CD4-positive, alpha-beta T cell (primary cell): ENCODE measurements around the gene RHOC. TPM values are rescaled to one million over a fixed set of nuclear protein-coding genes. Genes with fewer than 3 reads are reported as not detected.

Experiments used
- ATAC-seq: fragments of 200-7000 bp; cut with Tn5 transposase; one replicate; pipeline ENCODE4 v1.10.0; 2022; ENCODE audit warnings: mild to moderate bottlenecking; ENCODE audit not compliant: poor library complexity
- CTCF ChIA-PET: fragments of 350-600 bp; sonication (Branson Sonifier 250); formaldehyde crosslinking; loops from one replicate; lab custom pipeline; 2021; ENCODE audit warnings: antibody characterized with exemption, inconsistent platforms; lab: Charles Lee
- POLR2A ChIA-PET: fragments of 350-600 bp; sonication (Branson Sonifier 250); formaldehyde crosslinking; loops from one replicate; lab custom pipeline; 2021; ENCODE audit warnings: antibody characterized with exemption, inconsistent platforms; lab: Charles Lee
- DNase-seq, 14 experiments: peaks; one replicate each; pipeline ENCODE4 v3.0.0-alpha.2; 2013 to 2020; ENCODE audit warnings: mixed read lengths in 2 of 14
- H3K27ac ChIP-seq, 2 donors: one replicate each; pipeline versions ENCODE4 v1.5.1 to v1.7.0; 2013; ENCODE audit warnings: low read length in 2 of 2, low read depth in 1 of 2, mild to moderate bottlenecking in 1 of 2
- H3K27me3 ChIP-seq, 2 experiments: 1 replicate in 1 of 2; 2 replicates in 1 of 2; pipeline versions ENCODE4 v1.6.1 to v1.7.0; 2013; ENCODE audit warnings: low read length in 2 of 2, control low read depth in 1 of 2, mild to moderate bottlenecking in 1 of 2, moderate library complexity in 1 of 2; ENCODE audit not compliant: insufficient read depth in 2 of 2, control insufficient read depth in 1 of 2
- H3K36me3 ChIP-seq: one replicate; pipeline ENCODE4 v1.6.1; 2013; ENCODE audit warnings: low read length, control low read depth; ENCODE audit not compliant: insufficient read depth
- H3K4me1 ChIP-seq: one replicate; pipeline ENCODE4 v1.6.1; 2013; ENCODE audit warnings: low read length, control low read depth; ENCODE audit not compliant: insufficient read depth
- H3K4me3 ChIP-seq: one replicate; pipeline ENCODE4 v1.5.1; 2013; ENCODE audit warnings: mild to moderate bottlenecking, low read length, moderate library complexity
- H3K9me3 ChIP-seq, 2 experiments: 1 replicate in 1 of 2; 2 replicates in 1 of 2; pipeline versions ENCODE4 v1.6.1 to v1.7.0; 2013; ENCODE audit warnings: low read length in 2 of 2, mild to moderate bottlenecking in 2 of 2, control low read depth in 1 of 2, moderate library complexity in 1 of 2; ENCODE audit not compliant: control insufficient read depth in 1 of 2, insufficient read depth in 1 of 2
- H3K27ac Mint-ChIP-seq: one replicate; pipeline ENCODE4 v1.8.0; 2020; ENCODE audit warnings: mixed read lengths
- H3K27me3 Mint-ChIP-seq: one replicate; pipeline ENCODE4 v1.8.0; 2021; ENCODE audit warnings: mixed read lengths
- H3K36me3 Mint-ChIP-seq: one replicate; pipeline ENCODE4 v1.8.0; 2021; ENCODE audit warnings: low read depth, mixed read lengths
- H3K4me1 Mint-ChIP-seq: one replicate; pipeline ENCODE4 v1.8.0; 2021; ENCODE audit warnings: low read depth, mixed read lengths
- H3K4me3 Mint-ChIP-seq: one replicate; pipeline ENCODE4 v1.8.0; 2020; ENCODE audit warnings: mild to moderate bottlenecking, mixed read lengths
- H3K9me3 Mint-ChIP-seq: one replicate; pipeline ENCODE4 v1.8.0; 2020; ENCODE audit warnings: mixed read lengths
- intact Hi-C, 2 experiments: fragments of 100-400 bp; cut with DNase I in 1 of 2; cut with micrococcal nuclease in 1 of 2; formaldehyde crosslinking; loops; one replicate each; pipeline versions ENCODE4 v1.15.1 to v1.9.0; 2023 to 2025; cut with DNase I, micrococcal nuclease
- total RNA-seq, 174 experiments: library from RNA in 2 of 174; stranded (reverse) in 2 of 174; gene quantifications; one replicate each; pipeline ENCODE4 v1.2.3 and lab custom pipeline; 2021 to 2026
- TF ChIP-seq, protein P1 (sequence below): fragments of 200-600 bp; IDR thresholded peaks from one replicate; pipeline ENCODE4 v1.8.0; 2022; ENCODE audit warnings: antibody characterized with exemption, mild to moderate bottlenecking

RHOC gene
- total RNA-seq, 2 experiments from 2014 or later = 11.9 to 12.7 TPM

DNA sequence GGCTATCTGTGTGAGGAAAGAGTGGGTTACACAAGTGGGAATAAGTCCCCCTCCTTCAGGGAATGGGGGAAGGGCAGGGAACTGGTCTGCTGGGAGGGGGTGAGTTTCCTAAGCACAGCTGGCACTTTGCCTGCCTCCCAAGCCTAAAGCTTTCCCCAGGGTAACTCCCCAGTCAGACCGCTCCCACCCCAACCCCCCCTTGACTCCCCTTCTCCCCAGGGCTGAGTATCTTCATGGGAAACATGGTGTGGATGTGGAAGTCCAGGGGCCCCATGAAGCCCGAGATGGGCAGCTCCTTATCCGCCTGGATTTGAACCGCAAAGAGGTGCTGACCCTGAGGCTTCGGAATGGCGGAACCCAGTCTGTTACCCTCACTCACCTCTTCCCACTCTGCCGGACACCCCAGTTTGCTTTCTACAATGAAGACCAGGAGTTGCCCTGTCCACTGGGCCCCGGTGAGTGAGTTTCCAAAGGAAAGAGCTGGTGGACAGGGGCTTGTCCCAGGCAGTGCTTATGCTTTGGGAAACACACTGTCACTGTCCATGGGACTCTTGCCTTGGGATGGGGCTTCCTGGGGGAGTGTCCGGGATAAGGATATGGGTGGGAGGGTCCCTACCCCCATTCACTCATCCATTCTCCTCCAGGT is 17.6 kb downstream of the RHOC start:
- intact Hi-C loops = no loop called here
- ATAC-seq = no peak
- no peaks in the 10 kb centered on the region for H3K27me3 ChIP-seq
- no peaks in the 10 kb centered on the region for H3K4me1 ChIP-seq
- no peak for DNase-seq
- TF ChIP-seq, protein P1, sequence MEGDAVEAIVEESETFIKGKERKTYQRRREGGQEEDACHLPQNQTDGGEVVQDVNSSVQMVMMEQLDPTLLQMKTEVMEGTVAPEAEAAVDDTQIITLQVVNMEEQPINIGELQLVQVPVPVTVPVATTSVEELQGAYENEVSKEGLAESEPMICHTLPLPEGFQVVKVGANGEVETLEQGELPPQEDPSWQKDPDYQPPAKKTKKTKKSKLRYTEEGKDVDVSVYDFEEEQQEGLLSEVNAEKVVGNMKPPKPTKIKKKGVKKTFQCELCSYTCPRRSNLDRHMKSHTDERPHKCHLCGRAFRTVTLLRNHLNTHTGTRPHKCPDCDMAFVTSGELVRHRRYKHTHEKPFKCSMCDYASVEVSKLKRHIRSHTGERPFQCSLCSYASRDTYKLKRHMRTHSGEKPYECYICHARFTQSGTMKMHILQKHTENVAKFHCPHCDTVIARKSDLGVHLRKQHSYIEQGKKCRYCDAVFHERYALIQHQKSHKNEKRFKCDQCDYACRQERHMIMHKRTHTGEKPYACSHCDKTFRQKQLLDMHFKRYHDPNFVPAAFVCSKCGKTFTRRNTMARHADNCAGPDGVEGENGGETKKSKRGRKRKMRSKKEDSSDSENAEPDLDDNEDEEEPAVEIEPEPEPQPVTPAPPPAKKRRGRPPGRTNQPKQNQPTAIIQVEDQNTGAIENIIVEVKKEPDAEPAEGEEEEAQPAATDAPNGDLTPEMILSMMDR = no peak
- peaks cover 44% of the 10 kb centered on the region for H3K36me3 ChIP-seq
- Mint-ChIP-seq H3K9me3 (no peaks in the 10 kb centered on the region), H3K27ac (no peak overlapping the region), H3K36me3 (peaks cover 53% of the 10 kb centered on the region), H3K4me3 (no peak overlapping the region), H3K27me3 (no peaks in the 10 kb centered on the region), H3K4me1 (peaks cover 7% of the 10 kb centered on the region)
- H3K27ac ChIP-seq = no peak overlapping the region
- CTCF ChIA-PET = no interaction called here
- H3K4me3 ChIP-seq = no peak overlapping the region
- H3K9me3 ChIP-seq = no peaks in the 10 kb centered on the region
- POLR2A ChIA-PET = no interaction called here

DNA sequence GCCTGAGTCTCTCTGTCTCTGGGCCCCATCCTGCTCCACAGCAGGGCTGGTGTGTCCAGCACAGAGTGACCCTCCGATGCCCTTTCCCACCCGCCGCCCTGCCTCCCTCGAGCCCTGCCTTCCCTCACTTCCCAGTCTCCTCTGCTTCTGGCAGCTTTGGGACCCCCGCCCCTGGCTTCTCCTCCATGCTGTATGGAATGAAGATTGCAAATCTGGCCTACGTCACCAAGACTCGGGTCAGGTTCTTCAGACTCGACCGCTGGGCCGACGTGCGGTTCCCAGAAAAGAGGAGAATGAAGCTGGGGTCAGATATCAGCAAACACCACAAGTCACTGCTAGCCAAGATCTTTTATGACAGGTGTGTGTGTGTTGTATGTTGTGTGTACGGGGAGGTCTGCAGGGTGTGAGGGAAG is 18.1 kb downstream of the RHOC start:
- Histone ChIP-seq H3K27ac (no peak overlapping the region), H3K36me3 (peaks cover 39% of the 10 kb centered on the region), H3K9me3 (no peaks in the 10 kb centered on the region), H3K4me3 (no peak overlapping the region), H3K4me1 (no peaks in the 10 kb centered on the region), H3K27me3 (no peaks in the 10 kb centered on the region)
- Mint-ChIP-seq H3K4me1 (peaks cover 7% of the 10 kb centered on the region), H3K27me3 (no peaks in the 10 kb centered on the region), H3K4me3 (no peak overlapping the region), H3K27ac (no peak overlapping the region), H3K9me3 (no peaks in the 10 kb centered on the region), H3K36me3 (peaks cover 53% of the 10 kb centered on the region)
- intact Hi-C loops = no loop called here
- ATAC-seq (no peak), DNase-seq (no peak)
- POLR2A ChIA-PET = no interaction called here
- CTCF ChIA-PET = no interaction called here
- TF ChIP-seq, protein P1 = no peak

DNA sequence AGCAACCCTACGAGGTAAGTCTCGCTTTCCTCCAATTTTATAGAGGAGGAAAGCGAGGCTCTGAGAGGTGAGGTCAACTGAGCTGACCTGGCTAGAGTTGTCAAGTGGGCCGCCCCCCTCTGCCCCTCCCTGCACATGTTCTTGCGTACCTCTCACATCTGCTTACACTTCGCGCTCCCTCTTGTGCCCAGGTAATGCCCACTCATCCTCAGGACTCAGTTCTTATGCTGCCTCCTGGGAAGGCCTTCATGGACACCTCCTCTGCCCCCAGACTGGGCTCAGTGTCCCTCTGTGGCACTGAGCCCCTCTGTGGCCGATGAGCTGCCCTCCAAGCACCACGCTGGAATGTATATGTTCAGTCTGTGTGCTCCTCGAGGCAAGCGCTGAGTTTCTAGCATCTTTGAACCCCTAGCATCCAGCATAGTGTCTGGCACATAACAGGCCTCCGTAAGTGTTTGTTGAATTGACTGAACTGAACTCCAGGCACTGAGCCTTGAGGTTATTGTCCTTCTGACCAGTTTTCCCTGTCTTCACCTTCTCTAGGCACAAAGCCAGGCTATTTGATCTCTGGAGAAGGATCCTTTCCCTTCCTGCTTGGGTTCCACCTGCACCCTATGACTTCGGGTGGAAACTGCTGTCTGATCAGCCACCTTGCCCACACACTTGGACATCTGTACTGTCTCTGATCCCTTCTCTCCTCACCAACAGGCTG is 19.0 kb downstream of the RHOC start:
- DNase-seq = peak in 1 of 14 experiments; percentile 6
- no peaks in the 10 kb centered on the region for H3K4me1 ChIP-seq
- no peaks in the 10 kb centered on the region for H3K27me3 ChIP-seq
- ChIA-PET POLR2A (no interaction called here), CTCF (no interaction called here)
- TF ChIP-seq, protein P1 = no peak
- H3K27ac ChIP-seq = no peak overlapping the region
- H3K4me1 Mint-ChIP-seq = peaks cover 7% of the 10 kb centered on the region
- no peak overlapping the region for H3K27ac Mint-ChIP-seq
- peaks cover 37% of the 10 kb centered on the region for H3K36me3 ChIP-seq
- H3K9me3 ChIP-seq = no peaks in the 10 kb centered on the region
- H3K36me3 Mint-ChIP-seq = peaks cover 50% of the 10 kb centered on the region
- H3K4me3 ChIP-seq = no peak overlapping the region
- no peaks in the 10 kb centered on the region for H3K9me3 Mint-ChIP-seq
- intact Hi-C loops = no loop called here
- no peaks in the 10 kb centered on the region for H3K27me3 Mint-ChIP-seq
- no peak for ATAC-seq
- H3K4me3 Mint-ChIP-seq = no peak overlapping the region
